Measurements from ENCODE around the gene UPF1. TPM values are rescaled to one million over a fixed set of nuclear protein-coding genes. Genes with fewer than 3 reads are reported as not detected.

Gene UPF1
- 59.2 and 62.8 TPM in 2 replicates for total RNA-seq (ENCODE audit: low replicate concordance)

GRCh38 chr19:18831524-18832305 lies at the start of gene UPF1:
Gene UPF1, plus strand, starts transcription at chr19:18831959. Its CDS starts 251 bp downstream, at chr19:18832210.

DNA sequence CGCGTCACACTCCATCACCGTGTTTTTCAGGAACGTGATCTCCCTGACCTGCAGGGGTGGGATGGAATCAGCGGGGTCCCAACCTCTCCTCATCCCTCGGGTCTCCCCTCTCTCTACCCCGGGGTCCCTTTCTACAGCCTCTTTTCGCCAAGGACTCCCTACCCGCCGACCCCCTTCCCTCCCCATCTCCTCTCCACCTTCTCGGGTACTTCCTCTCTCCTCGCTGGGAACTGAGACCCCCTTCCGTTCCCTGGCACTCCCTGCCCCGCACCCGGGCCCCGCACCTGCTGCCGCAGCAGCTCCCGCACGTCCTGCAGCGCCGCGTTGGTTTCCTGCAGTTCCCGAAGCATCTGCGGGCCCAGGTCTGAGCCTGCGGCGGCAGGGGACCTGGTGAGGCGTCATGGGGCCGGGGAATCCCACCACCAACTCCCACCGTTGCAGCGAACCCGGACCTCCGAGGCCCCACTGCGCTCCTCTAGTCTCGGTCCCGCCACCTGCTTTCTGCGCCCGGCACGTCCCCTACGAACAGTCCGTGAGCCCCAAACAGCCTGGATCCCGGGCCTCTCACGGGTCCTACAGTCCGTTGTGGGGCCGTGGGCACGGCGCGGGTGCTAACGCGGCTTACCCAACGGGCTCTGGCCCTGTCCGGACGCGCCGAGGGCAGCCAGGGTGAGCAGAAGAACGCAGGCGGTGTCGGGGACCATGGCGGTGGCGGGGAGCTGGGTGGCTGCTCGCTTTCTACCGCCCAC lies 41.0 kb upstream of the UPF1 start, which contains the start of gene COMP:
COMP (minus strand) TSS at position 740 of the 749 bp plus-strand sequence; CDS start at position 704, 36 bp downstream.

GRCh38 chr19:18895824-18896341 lies 64.1 kb downstream of the UPF1 start, which contains the start of gene CERS1:
Gene CERS1, minus strand, starts transcription at chr19:18896158. Its CDS starts 86 bp downstream, at chr19:18896072.

Other genes starting within 250 kb of the UPF1 start
- 58.5 and 69.9 TPM in 2 replicates for gene REX1BD, start 243.2 kb upstream of the UPF1 start, total RNA-seq (ENCODE audit: low replicate concordance)
- gene CRLF1, start 225.2 kb upstream of the UPF1 start, total RNA-seq (ENCODE audit: low replicate concordance): 13.8 and 14.7 TPM in 2 replicates
- gene TMEM59L, start 219.1 kb upstream of the UPF1 start, total RNA-seq (ENCODE audit: low replicate concordance): 0.23 and 0.98 TPM in 2 replicates
- 10.2 and 19.4 TPM in 2 replicates for gene KLHL26, start 194.9 kb upstream of the UPF1 start, total RNA-seq (ENCODE audit: low replicate concordance)
- gene CRTC1, start 148.3 kb upstream of the UPF1 start, total RNA-seq (ENCODE audit: low replicate concordance): 1.1 and 1.7 TPM in 2 replicates
- 0.23 and 2.0 TPM in 2 replicates for gene COMP, start 40.7 kb upstream of the UPF1 start, total RNA-seq (ENCODE audit: low replicate concordance)
- gene CERS1, start 64.2 kb downstream of the UPF1 start, total RNA-seq (ENCODE audit: low replicate concordance): 4.4 and 5.7 TPM in 2 replicates
- 215 and 269 TPM in 2 replicates for gene COPE, start 87.4 kb downstream of the UPF1 start, total RNA-seq (ENCODE audit: low replicate concordance)
- gene DDX49, start 87.8 kb downstream of the UPF1 start, total RNA-seq (ENCODE audit: low replicate concordance): 66.7 and 75.0 TPM in 2 replicates
- 41.4 and 91.4 TPM in 2 replicates for gene HOMER3, start 109.3 kb downstream of the UPF1 start, total RNA-seq (ENCODE audit: low replicate concordance)
- 15.3 and 25.8 TPM in 2 replicates for gene SUGP2, start 201.6 kb downstream of the UPF1 start, total RNA-seq (ENCODE audit: low replicate concordance)
- 41.3 and 43.4 TPM in 2 replicates for gene ARMC6, start 201.6 kb downstream of the UPF1 start, total RNA-seq (ENCODE audit: low replicate concordance)
- gene SLC25A42, start 232.0 kb downstream of the UPF1 start, total RNA-seq (ENCODE audit: low replicate concordance): 3.7 and 4.9 TPM in 2 replicates

Measured in smooth muscle cell of the coronary artery (primary cell).